CD4-positive, alpha-beta T cell treated with Interleukin-12 subunit alpha and Interleukin-12 subunit beta, for 1 hour (primary cell): ENCODE measurements around the gene DIP2C.
A peak's percentile ranks its signal among the peaks of the same experiment; 100 is the strongest.
"Not testable (repeated sequence)": the region's sequence is repeated elsewhere in the genome, so short reads cannot be mapped to it uniquely, and the experiment has no call there.

Source experiments
- DNase-seq: peaks from one replicate; pipeline ENCODE4 v3.0.0-alpha.2; 2020

Gene DIP2C

GRCh38 chr10:470339-471003 is 219.0 kb downstream of the DIP2C start:
- peak; percentile 62 for DNase-seq

GRCh38 chr10:469947-470338 is 219.5 kb downstream of the DIP2C start:
- DNase-seq: no peak

DNA sequence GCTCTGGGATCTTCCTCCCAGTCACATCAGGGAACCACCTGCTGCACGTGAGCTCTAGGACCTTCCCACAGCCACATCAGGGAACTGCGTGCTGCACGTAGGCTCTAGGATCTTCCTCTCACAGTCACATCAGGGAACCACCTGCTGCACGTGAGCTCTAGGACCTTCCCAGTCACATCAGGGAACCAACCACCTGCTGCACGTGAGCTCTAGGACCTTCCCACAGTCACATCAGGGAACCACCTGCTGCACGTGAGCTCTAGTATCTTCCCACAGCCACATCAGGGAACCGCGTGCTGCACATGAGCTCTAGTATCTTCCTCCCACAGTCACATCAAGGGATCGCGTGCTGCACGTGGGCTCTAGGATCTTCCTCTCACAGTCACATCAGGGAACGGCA is 229.7 kb downstream of the DIP2C start:
- no peak for DNase-seq

DNA sequence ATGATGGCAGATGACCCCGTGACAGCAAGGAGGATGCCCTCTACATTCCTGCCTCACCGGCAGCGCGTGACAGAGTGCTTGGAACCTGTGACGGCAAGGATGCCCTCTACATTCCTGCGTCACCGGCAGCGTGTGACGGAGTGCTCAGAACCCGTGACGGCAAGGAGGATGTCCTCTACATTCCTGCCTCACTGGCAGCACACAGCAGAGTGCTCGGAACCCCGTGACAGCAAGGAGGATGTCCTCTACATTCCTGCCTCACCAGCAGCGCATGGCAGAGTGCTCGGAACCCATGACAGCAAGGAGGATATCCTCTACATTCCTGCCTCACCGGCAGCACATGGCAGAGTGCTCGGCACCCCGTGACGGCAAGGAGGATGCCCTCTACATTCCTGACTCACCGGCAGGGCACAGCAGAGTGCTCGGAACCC is 231.0 kb downstream of the DIP2C start:
- no peak for DNase-seq

DNA sequence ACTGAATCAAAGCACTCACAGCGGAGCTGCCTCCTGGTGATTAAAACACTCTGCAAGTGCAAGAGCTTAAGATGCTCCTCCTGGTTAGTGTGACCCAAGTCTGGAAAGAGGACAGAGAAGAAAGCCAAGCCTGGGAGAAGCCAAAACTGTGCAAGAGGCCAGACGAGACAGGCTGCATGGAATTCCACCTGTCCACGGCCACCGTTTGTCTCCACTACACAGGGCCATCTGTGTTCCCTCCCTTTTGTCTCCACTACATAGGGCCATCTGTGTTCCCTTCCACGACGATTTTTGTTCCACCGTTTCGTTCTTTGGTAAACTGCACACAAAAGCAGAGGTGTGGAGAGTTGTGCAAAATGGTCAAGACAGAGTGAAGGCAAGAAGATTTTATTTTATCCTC is 233.0 kb downstream of the DIP2C start:
- no peak for DNase-seq

GRCh38 chr10:454860-455259 is 234.6 kb downstream of the DIP2C start:
- DNase-seq: no peak

- no peak for DNase-seq
These were observed 235.8 kb downstream of the DIP2C start for GRCh38 chr10:453647-454046.

- no peak for DNase-seq
These were observed 236.7 kb downstream of the DIP2C start for GRCh38 chr10:452512-453426.

DNA sequence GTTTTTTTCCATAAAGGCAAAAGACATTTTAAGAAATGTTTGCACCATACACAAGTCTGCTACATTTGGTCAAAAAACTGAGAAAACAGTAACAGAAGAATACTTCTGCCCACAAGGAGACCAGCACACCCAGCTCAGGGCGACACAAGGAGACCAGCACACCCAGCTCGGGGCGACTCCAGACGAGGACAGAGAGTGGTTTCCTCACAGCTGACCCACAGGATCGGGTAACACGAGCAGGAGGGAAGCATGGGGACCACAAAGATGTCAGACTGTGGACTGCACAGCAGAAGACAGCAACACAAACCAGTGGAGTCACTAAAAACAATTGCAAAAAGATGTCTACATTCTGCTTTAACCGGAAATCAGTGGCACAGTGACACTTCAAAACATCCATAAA is 237.6 kb downstream of the DIP2C start:
- no peak for DNase-seq

DNA sequence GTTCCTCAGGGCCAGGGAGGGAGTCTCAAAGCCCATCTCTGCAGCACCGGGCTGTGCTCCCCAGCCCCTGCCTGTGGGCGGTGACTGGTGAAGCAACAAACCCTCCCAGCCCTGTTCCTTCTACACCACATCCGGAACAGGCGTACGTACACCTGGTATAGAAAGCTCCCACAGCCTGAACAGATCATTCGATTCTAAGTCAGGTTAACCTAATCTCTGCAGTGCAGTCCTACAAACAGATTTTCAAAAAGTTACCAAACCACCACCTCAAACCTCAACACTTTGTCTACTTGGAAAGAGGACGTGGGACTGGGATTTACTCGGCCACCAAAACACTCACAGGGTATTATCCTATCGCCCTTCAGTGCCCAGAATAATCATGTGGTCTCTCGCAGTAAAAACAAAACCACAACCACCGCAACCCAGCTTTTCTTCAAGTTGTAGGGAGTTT is 238.4 kb downstream of the DIP2C start:
- DNase-seq: peak; percentile 70

DNA sequence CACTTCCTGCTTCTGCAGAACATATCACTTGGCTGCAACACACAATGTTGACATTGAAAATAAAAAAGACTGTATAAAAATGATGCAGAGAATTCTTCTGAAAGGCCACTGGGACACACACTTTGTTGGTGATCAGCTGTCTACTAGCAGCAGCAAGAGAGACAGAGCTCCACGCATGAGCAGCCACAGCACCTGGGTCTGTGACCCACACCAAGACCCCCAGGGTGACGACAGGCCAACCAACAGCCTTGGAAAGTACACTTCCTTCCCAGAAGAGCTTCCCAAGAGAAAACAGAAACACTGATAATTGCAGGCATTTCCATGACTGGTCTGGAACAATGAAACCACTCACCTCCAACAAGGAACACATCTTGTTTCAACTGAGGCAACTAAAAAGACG is 239.0 kb downstream of the DIP2C start:
- no peak for DNase-seq

DNA sequence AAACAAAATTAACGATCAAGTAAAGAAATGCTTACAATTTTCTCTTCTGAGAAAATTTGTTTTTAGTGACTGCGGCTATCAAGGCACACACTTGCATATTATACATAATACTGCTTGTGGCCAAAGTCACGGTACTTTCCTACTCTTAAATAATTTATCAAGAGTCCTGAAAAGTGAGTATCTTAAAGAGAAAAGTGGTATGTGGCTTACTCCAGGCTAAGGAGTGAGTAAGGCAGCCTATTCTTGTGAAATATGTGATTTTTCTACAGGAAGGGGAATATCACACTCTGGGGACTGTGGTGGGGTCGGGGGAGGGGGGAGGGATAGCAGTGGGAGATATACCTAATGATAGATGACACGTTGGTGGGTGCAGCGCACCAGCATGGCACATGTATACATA is 240.1 kb downstream of the DIP2C start:
- not testable (repeated sequence) for DNase-seq

GRCh38 chr10:443459-443858 is 246.0 kb downstream of the DIP2C start:
- no peak for DNase-seq

- no peak for DNase-seq
These were observed 247.3 kb downstream of the DIP2C start for GRCh38 chr10:442209-442608.

DNA sequence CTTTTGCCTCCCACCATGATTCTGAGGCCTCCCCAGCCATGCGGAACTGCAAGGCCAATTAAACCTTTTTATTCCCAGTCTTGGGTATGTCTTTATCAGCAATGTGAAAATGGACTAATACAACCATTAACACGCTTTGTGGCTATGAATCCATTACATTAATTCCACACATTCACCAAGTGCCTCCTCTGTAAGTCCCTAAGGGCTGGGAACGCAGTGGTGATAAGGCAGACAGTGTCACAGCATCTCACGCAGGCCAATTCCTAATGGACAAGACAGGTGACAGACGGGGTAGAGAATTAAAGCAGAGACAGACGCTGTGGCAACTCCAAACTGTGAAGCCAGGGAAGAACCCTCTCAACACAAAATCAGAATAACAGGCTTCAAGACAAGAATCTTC is 247.8 kb downstream of the DIP2C start:
- no peak for DNase-seq

GRCh38 chr10:440127-440526 is 249.3 kb downstream of the DIP2C start:
- DNase-seq: no peak

- DNase-seq: no peak
These were observed 251.6 kb downstream of the DIP2C start for GRCh38 chr10:437698-438490.

- peak; percentile 26 for DNase-seq
These were observed 252.4 kb downstream of the DIP2C start for GRCh38 chr10:436911-437665.

GRCh38 chr10:436013-436697 is 253.3 kb downstream of the DIP2C start:
- DNase-seq: no peak

- DNase-seq: no peak
These were observed 254.1 kb downstream of the DIP2C start for GRCh38 chr10:435397-435796.

DNA sequence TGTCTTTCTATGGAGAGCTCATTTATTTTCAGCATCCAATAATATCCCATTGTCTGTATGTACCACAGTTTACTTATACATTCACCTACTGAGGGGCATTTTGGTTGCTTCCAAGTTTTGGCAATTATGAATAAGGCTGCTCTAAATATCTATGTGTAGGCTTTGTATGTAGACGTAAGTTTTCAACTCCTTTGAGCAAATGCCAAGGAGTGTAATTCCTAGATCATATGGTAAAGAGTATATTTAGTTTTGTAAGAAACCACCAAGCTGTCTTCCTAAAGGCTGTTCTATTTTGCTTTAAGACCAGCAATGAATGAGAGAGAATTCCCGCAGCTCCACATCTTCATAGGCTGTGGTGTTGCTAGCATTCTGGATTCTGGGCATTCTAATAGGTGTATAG is 259.8 kb downstream of the DIP2C start:
- no peak for DNase-seq
